ENCODE measurements around the gene PACS1. TPM values are rescaled to one million over a fixed set of nuclear protein-coding genes. Genes with fewer than 3 reads are reported as not detected.

The PACS1 gene
- total RNA-seq, 1 donor from 2014 or later = 138 TPM

DNA sequence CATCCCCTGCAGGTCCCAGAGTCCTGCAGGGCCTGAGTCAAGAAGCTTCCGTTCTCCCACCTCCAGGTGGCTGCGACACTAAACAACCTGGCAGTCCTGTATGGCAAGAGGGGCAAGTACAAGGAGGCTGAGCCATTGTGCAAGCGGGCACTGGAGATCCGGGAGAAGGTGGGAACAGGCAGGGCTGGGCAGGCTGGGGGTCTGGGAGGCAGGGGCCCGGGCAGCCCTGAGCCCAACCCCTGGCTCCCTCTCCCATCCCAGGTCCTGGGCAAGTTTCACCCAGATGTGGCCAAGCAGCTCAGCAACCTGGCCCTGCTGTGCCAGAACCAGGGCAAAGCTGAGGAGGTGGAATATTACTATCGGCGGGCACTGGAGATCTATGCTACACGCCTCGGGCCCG lies 193.7 kb downstream of the PACS1 start:
- no peaks in the 10 kb centered on the region for H3K9me3 ChIP-seq
- H3K27me3 ChIP-seq = no peaks in the 10 kb centered on the region
- intact Hi-C loops (cut with DNase I) = loop anchor here (10.0 kb wide), 1 partner anchor 409 kb away; the partner anchor contains the start of gene CFL1
- TF ChIP-seq, protein P1, sequence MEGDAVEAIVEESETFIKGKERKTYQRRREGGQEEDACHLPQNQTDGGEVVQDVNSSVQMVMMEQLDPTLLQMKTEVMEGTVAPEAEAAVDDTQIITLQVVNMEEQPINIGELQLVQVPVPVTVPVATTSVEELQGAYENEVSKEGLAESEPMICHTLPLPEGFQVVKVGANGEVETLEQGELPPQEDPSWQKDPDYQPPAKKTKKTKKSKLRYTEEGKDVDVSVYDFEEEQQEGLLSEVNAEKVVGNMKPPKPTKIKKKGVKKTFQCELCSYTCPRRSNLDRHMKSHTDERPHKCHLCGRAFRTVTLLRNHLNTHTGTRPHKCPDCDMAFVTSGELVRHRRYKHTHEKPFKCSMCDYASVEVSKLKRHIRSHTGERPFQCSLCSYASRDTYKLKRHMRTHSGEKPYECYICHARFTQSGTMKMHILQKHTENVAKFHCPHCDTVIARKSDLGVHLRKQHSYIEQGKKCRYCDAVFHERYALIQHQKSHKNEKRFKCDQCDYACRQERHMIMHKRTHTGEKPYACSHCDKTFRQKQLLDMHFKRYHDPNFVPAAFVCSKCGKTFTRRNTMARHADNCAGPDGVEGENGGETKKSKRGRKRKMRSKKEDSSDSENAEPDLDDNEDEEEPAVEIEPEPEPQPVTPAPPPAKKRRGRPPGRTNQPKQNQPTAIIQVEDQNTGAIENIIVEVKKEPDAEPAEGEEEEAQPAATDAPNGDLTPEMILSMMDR (IDR thresholded peaks at IDR 0.05) = no peak
- no peak for DNase-seq (ENCODE audit: low spot score in 2 of 2)
- peaks cover 31 to 55% of the 10 kb centered on the region in 2 donors for H3K36me3 ChIP-seq
- H3K27ac ChIP-seq = no peak overlapping the region
- no peak overlapping the region for H3K4me3 ChIP-seq
- peaks cover 2 to 9% of the 10 kb centered on the region in 2 donors for H3K4me1 ChIP-seq

DNA sequence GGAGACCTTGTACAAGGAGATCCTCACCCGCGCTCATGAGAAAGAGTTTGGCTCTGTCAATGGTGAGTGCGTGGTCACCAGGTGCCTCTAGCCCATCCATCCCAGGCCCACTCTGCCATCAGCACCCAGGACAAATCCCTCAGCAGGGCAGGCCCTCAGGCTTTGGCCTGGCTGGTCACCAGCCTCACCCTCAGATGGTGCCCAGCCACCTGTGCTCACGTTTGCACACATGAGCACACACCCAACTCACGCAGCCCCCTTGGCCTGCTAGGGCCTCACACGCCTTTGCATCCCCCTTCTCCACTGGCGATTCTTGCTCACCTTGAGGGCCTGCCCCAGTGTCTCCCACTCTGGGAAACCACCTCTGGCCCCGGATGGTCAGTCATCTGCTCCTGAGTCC lies 194.3 kb downstream of the PACS1 start:
- Histone ChIP-seq H3K4me3 (no peak overlapping the region), H3K9me3 (no peaks in the 10 kb centered on the region), H3K27me3 (no peaks in the 10 kb centered on the region), H3K27ac (no peak overlapping the region), H3K36me3 (peaks cover 31 to 55% of the 10 kb centered on the region in 2 donors), H3K4me1 (peaks cover 0 to 11% of the 10 kb centered on the region in 2 donors)
- intact Hi-C loops (cut with DNase I) = loop anchor here (10.0 kb wide), 1 partner anchor 410 kb away; the partner anchor contains the start of gene CFL1
- TF ChIP-seq, protein P1 (IDR thresholded peaks at IDR 0.05) = no peak
- DNase-seq (ENCODE audit: low spot score in 2 of 2) = no peak

DNA sequence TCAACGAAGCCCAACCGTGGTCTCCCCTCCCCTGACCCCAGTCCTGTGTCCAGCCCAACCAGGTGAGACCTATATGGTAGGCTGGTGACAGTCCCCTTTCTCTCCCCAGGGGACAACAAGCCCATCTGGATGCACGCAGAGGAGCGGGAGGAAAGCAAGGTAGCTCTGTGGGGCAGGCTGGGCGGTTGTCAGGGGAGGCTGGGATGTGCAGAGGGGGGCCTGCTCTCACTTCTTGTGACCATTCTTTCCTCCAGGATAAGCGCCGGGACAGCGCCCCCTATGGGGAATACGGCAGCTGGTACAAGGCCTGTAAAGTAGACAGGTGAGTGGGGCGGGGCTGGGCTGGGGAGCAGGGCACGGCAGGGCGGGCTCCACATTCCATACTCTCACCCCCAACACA lies 194.8 kb downstream of the PACS1 start:
- TF ChIP-seq, protein P1 (IDR thresholded peaks at IDR 0.05) = peak in 1 of 3 experiments; percentile 13
- DNase-seq (ENCODE audit: low spot score in 2 of 2) = no peak
- intact Hi-C loops (cut with DNase I) = loop anchor here (5.0 to 10.0 kb wide), 2 partner anchors 193 to 410 kb away; partner anchors contain the start of genes CFL1 and PACS1
- peaks cover 0 to 16% of the 10 kb centered on the region in 2 donors for H3K4me1 ChIP-seq
- no peak overlapping the region for H3K4me3 ChIP-seq
- H3K27ac ChIP-seq = no peak overlapping the region
- H3K9me3 ChIP-seq = no peaks in the 10 kb centered on the region
- peaks cover 31 to 54% of the 10 kb centered on the region in 2 donors for H3K36me3 ChIP-seq
- H3K27me3 ChIP-seq = no peaks in the 10 kb centered on the region

DNA sequence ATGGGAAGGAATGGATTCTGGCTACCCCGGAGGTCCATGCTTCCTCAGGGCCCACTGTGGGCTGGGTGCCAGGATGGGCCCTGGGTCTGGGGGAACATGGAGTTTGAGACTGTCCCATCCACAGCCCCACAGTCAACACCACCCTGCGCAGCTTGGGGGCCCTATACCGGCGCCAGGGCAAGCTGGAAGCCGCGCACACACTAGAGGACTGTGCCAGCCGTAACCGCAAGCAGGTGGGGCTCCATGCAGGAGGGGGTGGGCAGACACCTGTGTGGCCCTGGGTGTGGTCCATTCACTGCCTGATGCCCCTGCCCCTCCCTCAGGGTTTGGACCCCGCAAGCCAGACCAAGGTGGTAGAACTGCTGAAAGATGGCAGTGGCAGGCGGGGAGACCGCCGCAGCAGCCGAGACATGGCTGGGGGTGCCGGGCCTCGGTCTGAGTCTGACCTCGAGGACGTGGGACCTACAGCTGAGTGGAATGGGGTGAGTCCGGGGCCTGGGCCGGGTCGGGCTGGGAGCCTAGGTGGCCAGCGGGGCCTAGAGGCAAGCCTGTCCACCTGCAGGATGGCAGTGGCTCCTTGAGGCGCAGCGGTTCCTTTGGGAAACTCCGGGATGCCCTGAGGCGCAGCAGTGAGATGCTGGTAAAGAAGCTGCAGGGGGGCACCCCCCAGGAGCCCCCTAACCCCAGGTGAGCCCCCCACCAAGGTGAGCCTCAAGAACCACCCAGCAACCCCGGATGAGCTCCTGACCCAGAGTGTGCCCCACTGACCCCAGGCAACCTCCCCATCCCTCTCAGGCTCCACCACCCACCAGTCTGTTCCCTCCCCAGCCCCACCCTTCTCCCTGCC lies 195.7 kb downstream of the PACS1 start:
- peaks cover 0 to 24% of the 10 kb centered on the region in 2 donors for H3K4me1 ChIP-seq
- H3K36me3 ChIP-seq = peaks cover 31 to 46% of the 10 kb centered on the region in 2 donors

DNA sequence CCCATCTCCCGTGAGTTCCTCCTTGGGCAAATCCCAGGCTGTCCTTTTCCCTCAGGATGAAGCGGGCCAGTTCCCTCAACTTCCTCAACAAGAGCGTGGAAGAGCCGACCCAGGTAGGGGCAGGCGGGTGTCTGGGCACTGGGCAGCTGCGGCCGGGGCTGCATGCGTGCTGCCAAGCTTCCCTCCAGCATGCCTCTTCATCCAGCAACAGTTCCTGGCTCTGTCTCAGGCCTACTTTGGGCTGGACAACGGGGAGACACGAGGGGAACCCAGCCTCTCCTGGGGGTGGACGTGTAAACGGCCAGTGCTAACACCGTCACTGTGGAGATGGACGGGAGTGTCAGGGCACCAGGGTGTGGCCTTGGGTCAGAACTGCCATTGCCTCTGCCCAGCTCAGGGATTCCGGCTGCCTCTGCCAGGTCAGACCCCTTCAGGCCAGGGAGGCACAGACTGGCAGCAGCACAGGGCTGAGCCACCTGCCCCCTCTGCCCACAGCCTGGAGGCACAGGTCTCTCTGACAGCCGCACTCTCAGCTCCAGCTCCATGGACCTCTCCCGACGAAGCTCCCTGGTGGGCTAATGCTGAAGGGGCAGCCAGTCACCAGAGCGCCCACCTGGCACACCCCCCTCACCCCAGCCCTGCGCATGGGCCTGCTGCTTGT lies 196.4 kb downstream of the PACS1 start:
- TF ChIP-seq, protein P1 (IDR thresholded peaks at IDR 0.05) = no peak
- peaks cover 0 to 24% of the 10 kb centered on the region in 2 donors for H3K4me1 ChIP-seq
- peak overlapping the region; percentile 94 to 99 for H3K27ac ChIP-seq
- intact Hi-C loops (cut with DNase I) = loop anchor here (2.0 to 10.0 kb wide), 3 partner anchors 194 to 604 kb away; partner anchors contain the start of genes CFL1, PACS1 and RELA
- peaks cover 32 to 39% of the 10 kb centered on the region in 2 donors for H3K36me3 ChIP-seq
- DNase-seq (ENCODE audit: low spot score in 2 of 2) = no peak
- peak overlapping the region; percentile 63 to 84 for H3K4me3 ChIP-seq
- H3K27me3 ChIP-seq = no peaks in the 10 kb centered on the region
- H3K9me3 ChIP-seq = no peaks in the 10 kb centered on the region

More for the DNA sequence above, 195.7 kb downstream of the PACS1 start:
- TF ChIP-seq, protein P1 (IDR thresholded peaks at IDR 0.05) = no peak
- no peak for DNase-seq (ENCODE audit: low spot score in 2 of 2)
- peak overlapping the region in 1 of 2 donors; percentile 94 for H3K27ac ChIP-seq
- H3K27me3 ChIP-seq = no peaks in the 10 kb centered on the region
- H3K9me3 ChIP-seq = no peaks in the 10 kb centered on the region
- intact Hi-C loops (cut with DNase I) = loop anchor here (2.0 to 10.0 kb wide), 3 partner anchors 193 to 603 kb away; partner anchors contain the start of genes CFL1, PACS1 and RELA
- H3K4me3 ChIP-seq = no peak overlapping the region
